GM21825 (cell line): ENCODE data around the gene PPFIA1.
"Not testable (repeated sequence)": the region's sequence is repeated elsewhere in the genome, so short reads cannot be mapped to it uniquely, and the experiment has no call there.

Experiments
- ATAC-seq: cut with Tn5 transposase; IDR thresholded peaks from one replicate; pipeline ENCODE4 v1.9.1; 2021; ENCODE audit warnings: mild to moderate bottlenecking, moderate library complexity; ENCODE audit not compliant: unreplicated experiment

Gene PPFIA1

GRCh38 chr11:70383664-70384565, 113.4 kb downstream of the PPFIA1 start:
- ATAC-seq, result no peak

- ATAC-seq, result no peak
Measured at GRCh38 chr11:70384566-70385152, 114.2 kb downstream of the PPFIA1 start.

GRCh38 chr11:70387564-70387963, 117.1 kb downstream of the PPFIA1 start:
- no peak for ATAC-seq

GRCh38 chr11:70389201-70389600, 118.7 kb downstream of the PPFIA1 start:
- no peak for ATAC-seq

- ATAC-seq, result not testable (repeated sequence)
Measured at GRCh38 chr11:70390882-70391281, 120.4 kb downstream of the PPFIA1 start.

- no peak for ATAC-seq
Measured at GRCh38 chr11:70394211-70394950, 123.9 kb downstream of the PPFIA1 start.

- ATAC-seq, result no peak
Measured at GRCh38 chr11:70397336-70397982, 127.0 kb downstream of the PPFIA1 start.

- ATAC-seq, result peak; percentile 54
Measured at GRCh38 chr11:70397983-70398833, 127.7 kb downstream of the PPFIA1 start, which contains the start of gene CTTN. Gene CTTN, plus strand, starts transcription at chr11:70398529. Its CDS starts 8,769 bp downstream, at chr11:70407298.

- ATAC-seq, result no peak
Measured at GRCh38 chr11:70398834-70399680, 128.6 kb downstream of the PPFIA1 start.

- no peak for ATAC-seq
Measured at GRCh38 chr11:70399681-70400112, 129.2 kb downstream of the PPFIA1 start.

- ATAC-seq, result no peak
Measured at GRCh38 chr11:70400643-70401042, 130.2 kb downstream of the PPFIA1 start.

- ATAC-seq, result no peak
Measured at GRCh38 chr11:70402016-70402415, 131.5 kb downstream of the PPFIA1 start.

GRCh38 chr11:70402685-70403084, 132.2 kb downstream of the PPFIA1 start:
- ATAC-seq, result no peak

- no peak for ATAC-seq
Measured at GRCh38 chr11:70404244-70404643, 133.8 kb downstream of the PPFIA1 start.

GRCh38 chr11:70405679-70406395, 135.3 kb downstream of the PPFIA1 start:
- no peak for ATAC-seq

- no peak for ATAC-seq
Measured at GRCh38 chr11:70407121-70407520, 136.6 kb downstream of the PPFIA1 start.

GRCh38 chr11:70407814-70408213, 137.3 kb downstream of the PPFIA1 start:
- no peak for ATAC-seq

GRCh38 chr11:70408326-70408725, 137.8 kb downstream of the PPFIA1 start:
- not testable (repeated sequence) for ATAC-seq
